Hematopoietic multipotent progenitor cell treated with erythropoietin and hydrocortisone succinate and interleukin-3 and kit ligand, for 8 days (in vitro differentiated cells): ENCODE measurements around the gene ZWILCH.
A peak's percentile ranks its signal among the peaks of the same experiment; 100 is the strongest.

Source experiments
- DNase-seq: peaks from one replicate; pipeline ENCODE4 v3.0.0-alpha.2; 2015

ZWILCH gene

DNA sequence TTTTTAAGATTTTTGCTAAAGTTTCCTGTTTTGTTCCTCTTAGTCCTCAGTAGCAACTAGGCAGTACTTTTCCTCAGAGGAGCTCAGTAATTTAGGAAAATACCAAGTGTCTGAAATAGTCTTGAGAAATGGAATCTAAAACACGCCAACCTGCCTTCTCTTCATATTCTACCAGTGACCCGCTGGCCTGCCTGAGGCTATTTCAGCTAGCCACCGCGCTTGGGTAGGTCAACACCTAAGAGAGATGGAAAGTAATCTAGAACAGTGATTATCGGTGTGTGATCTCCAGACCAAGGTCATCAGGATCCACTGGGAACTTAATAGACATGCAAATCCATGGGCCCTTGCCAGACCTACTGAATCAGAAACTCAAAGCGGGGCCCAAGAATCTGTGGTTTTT, 53.1 kb downstream of the ZWILCH start:
- DNase-seq = no peak

DNA sequence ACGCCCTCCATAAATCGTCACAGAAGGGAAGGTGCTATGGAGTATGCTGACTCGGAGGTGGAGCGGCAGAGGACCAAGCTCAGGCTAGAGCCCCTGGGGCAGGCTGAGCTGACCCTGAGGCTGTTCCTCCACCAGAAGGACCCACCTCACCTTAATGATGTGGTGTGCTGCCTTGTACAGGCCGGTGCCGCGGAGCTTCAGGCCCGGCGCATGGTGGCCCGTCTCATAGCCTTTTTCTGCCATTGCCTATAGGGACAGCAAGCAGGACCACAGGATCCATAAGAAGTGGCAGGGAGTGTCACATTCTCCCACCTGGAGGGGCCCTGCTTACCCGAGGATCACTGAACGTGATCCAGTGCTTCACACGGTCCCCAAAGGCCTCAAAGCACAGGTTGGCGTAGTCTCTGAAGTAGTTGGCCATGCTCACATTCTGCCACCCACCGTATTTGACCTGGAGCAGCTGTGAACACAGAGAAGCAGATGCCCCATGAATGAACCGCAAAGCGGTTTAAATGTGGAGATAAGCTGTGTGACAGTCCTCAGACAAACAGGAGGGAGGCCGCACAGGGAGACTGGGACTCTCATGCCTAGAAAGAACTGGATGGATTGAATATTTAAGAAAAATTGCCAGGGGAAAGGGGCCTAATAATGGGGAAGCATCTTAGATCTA, 55.9 kb downstream of the ZWILCH start:
- no peak for DNase-seq

- DNase-seq = no peak
These were observed 58.0 kb downstream of the ZWILCH start for GRCh38 chr15:66563126-66563525.

DNA sequence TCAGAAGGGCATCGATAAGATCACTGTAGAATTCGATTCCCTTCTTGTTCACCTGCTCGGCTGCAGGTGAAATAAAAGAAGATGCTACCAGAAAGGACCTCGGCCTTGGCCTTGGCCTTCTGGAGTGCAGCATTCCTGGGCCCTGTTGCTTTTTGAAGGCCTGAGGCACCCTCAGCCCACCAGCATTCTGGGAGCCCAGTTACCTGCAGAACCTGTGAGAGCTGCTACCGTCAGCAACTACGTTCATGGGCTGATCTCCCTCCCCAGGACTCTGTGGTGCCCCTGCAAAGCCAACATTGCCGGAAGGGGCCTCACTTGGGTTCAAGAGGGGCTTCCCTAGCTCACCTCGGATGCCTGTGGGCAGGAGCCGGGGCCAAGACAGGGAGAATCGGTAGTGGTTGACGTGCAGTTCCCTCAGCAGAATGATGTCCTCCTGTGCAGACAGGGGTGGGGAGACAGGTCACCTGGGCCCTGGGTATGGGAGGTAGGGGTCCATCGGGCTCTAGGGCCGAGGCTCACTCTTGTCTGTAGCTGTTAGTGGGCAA, 58.5 kb downstream of the ZWILCH start:
- no peak for DNase-seq

- DNase-seq = no peak
These were observed 59.3 kb downstream of the ZWILCH start for GRCh38 chr15:66564136-66565041.

DNA sequence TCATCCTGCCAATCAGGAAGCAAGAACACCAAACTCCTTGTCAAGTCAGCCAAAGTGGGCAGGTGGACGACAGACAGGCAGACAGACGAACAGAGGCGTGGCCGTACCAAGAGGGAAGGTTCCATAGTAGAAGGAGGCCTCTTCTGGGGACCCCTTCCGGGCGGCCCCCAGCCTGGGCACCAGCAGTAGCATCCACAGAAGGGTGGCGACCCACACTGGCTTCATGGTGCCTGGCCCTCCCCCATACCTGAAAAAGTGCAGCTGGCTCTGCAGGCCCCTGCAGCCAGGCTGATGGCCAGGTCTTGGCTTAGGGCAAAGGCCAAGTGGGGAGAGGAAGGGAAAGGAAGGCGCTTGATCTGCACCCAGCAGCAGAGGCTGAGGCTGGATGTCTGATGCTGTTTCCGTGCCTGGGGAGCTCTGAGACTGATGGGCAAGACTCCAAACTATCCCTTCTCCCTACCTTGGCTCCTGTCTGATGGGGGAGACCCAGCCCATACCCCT, 60.1 kb downstream of the ZWILCH start:
- no peak for DNase-seq

- no peak for DNase-seq
These were observed 60.6 kb downstream of the ZWILCH start, which contains the start of gene LCTL for GRCh38 chr15:66565741-66566144. Gene LCTL, minus strand, starts transcription at chr15:66565998. Its CDS starts 633 bp downstream, at chr15:66565365.

GRCh38 chr15:66566963-66567531, 61.9 kb downstream of the ZWILCH start:
- DNase-seq = peak; percentile 74

- DNase-seq = no peak
These were observed 62.8 kb downstream of the ZWILCH start for GRCh38 chr15:66567897-66568296.

DNA sequence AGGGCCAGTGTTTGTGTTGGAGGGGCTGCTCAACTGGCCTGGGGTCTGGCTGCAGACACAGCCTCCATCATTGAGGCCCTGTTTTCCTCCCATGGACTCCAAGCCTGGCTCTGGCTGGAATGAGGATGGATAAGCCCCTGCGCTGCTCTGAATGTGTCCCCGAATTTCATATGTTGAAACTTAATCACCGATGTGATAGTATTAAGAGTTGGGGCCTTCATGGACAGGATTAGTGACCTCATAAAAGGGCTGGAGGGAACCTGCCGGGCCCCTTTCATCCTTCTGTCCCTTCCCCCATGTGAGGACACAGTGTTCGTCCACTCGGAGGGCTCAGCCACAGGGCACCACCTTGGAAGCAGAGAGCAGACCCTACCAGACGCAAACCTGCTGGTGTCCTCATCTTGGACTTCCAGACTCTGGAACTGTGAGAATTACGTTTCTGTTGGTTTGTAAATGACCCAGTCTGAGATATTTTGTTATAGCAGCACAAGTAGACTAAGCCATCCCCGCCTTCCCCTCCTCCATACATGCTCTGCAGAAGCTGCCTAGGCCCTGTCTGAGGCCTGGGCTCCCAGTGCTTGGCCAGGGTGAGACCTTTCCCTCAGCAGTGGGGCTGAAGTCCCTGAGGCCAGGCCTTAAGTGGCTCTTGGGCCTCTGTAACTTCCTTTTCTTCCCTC, 64.5 kb downstream of the ZWILCH start:
- DNase-seq = no peak

DNA sequence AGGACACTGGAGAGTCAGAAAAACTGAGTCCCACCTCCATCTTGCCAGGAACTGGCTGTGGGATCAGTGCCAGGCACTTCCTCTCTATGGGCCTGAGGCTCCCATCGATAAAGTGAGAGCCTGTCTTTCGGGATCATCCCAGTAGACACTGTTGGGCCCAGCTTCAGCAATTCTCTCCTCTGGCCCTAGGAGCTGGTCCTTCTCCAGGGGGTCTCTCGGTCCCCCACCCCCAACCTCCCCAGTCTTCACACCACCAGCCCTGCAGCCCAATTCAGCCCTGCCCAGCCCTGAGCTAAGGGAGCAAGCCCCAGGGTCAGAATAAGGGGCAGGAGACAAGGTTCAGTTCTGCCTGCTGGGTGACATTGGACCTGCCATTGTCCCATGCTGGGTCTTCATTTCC, 65.2 kb downstream of the ZWILCH start:
- no peak for DNase-seq

DNA sequence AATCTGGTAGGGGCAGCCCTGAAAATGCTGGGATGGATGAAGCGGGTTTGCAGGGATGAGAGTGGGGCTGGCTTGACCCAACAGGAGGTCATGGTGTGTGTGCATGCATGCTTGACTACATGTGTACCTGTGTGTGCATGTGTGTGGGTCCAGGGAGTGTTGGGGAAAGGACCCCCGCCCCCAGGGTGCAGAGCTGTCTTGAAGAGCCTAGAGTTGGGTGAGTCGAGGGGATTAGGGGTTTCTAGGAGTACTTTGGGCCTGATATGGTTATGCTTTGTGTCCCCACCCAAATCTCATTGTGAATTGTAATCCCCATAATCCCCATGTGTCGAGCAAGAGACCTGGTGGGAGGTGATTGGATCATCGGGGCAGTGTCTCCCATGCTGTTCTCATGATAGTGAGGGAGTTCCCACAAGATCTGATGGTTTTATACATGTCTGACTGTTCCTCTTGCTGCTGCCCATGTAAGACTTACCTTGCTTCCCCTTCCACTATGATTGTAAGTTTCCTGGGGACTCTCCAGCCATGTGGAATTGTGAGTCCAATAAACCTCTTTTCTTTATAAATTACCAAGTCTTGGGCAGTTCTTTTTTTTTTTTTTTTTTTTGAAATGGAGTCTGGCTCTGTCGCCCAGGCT, 65.8 kb downstream of the ZWILCH start:
- DNase-seq = no peak

- DNase-seq = no peak
These were observed 67.0 kb downstream of the ZWILCH start for GRCh38 chr15:66572146-66572545.

GRCh38 chr15:66573348-66573718, 68.2 kb downstream of the ZWILCH start:
- no peak for DNase-seq

DNA sequence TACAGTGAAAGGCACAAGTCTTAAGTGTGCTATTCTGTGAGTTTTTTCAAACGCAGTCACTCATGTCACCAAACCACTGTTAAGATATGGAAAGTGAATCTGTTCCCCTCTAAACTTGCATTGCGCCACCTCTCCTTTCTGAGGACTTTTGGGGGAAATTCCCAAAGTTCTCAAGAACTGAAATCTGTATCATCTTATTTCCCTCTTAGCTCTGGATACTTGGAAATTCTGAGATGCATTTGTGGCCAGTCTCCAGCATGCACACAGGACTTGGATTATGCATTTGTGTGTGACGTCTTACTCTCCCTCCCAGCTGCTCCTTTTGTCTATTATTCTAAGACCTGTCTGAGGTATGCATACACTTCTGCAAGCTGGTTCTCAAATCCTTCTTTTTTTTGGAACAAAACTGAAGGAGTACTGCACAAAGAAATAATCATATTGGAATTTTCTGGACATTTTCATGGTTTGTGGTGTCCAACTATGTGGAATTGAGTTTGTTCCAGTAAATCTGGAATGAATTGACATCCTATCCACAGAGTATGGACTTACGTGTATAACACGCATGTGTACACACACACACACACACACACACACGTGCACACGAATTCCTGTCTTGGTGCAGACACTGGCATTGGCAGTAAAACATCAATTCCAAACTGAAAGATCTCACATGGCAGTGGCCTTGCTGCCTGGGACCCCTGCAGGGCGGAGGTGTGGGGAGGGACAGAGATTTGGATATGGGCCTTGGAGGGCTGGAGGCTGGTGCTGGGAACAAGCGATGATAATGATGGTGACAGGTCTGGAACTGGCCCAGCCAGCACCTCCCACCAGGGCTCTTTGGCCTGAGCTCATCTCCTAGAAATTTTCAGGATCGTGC, 68.8 kb downstream of the ZWILCH start:
- DNase-seq = no peak

- no peak for DNase-seq
These were observed 69.4 kb downstream of the ZWILCH start for GRCh38 chr15:66574596-66574950.

DNA sequence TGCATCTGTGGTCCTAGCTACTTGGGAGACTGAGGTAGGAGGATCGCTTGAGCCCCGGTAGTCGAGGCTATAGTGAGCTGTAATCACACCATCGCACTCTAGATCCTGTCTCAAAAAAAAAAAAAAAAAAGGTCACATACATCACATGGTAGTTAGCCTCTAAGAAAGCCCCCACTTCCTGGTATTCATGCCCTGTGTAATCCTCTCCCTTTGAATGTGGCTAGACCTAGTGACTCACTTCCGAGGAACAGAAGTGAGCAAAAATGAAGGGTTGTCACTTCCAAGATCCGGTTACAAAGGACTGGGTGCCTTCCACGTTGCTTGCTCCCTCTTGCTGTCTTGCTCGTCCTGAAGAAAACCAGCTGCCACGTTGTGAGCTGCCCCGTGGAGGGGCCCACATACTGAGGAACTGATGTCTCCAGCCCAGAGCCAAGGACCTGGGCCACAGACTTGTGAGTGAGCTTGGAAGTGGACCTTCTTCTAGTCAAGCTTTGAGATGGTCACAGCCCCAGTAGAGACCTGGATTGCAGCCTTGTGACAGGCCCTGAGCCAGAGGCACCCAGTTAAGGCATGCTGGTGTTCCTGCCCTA, 73.3 kb downstream of the ZWILCH start:
- DNase-seq = no peak

- no peak for DNase-seq
These were observed 75.5 kb downstream of the ZWILCH start for GRCh38 chr15:66580643-66581042.

- DNase-seq = no peak
These were observed 76.9 kb downstream of the ZWILCH start for GRCh38 chr15:66581972-66582537.

GRCh38 chr15:66586155-66586976, 81.2 kb downstream of the ZWILCH start:
- DNase-seq = no peak
